Stimulated activated CD4-positive, alpha-beta T cell treated with anti-CD3 and anti-CD28 coated beads, Interleukin-2, amount 100 ng/mL, for 4 hours (primary cell): ENCODE results near the gene PPIE.

Source experiments
- DNase-seq: peaks from one replicate; pipeline ENCODE4 v3.0.0-alpha.2; 2020; ENCODE audit warnings: low read depth

The PPIE gene

DNA sequence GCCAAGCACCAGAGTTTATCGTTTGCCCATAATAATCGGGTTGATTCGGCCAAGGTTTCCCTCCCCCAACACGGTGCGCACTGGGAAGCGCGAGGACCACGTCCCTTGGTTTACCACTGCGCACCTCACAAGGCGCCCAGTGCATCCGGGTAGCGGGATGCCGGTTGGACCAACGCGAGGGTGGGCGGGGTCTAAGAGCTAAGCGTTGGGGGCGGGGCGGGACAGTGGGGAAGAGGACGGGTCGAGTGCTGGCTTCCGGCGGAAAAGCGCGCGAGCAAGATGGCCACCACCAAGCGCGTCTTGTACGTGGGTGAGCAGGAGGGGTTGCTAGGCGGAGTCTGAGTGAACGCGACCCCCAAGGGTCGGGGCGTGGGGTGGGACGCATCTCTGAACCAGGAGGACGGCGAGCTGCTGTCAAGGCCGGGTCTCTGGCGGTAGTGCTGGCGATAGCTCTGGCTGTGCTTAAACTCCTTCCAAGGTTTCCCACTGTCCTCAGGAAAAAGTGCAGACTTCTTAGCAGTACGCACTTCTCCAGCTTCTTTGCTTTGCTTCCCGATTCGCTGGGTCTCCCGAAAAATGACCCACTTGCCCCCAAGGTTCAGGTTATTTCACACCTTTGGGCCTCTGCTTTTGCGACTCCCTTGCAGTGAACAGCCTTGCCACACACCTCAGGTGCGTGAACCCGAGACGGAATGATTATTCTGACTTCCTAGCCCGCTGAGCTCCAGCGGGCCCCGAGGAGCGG is at the start of gene PPIE:
Gene PPIE (plus strand): TSS at position 261 of the 745 bp plus-strand sequence. CDS start 19 bp downstream, at position 280.
- peak; percentile 95 for DNase-seq

DNA sequence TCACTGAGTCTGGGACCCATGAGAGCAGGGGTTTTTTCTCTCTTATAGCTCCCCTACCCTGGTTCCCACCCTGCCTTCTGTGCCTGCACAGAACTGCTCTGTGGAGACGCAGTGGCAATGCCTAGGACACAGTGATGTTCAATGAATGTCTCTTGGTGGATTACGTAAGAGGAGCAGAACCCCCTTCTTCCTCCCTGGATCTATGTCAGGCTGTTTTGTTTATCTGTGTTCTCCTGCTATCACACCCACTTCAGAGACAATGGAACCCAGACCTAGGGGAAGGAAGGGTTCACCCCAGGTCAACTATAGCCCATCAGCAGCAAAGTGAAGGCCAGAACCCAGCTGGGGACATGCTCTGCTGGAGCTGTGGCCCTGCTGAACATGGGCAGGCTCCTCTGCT is 49.5 kb upstream of the PPIE start:
- DNase-seq, result no peak

DNA sequence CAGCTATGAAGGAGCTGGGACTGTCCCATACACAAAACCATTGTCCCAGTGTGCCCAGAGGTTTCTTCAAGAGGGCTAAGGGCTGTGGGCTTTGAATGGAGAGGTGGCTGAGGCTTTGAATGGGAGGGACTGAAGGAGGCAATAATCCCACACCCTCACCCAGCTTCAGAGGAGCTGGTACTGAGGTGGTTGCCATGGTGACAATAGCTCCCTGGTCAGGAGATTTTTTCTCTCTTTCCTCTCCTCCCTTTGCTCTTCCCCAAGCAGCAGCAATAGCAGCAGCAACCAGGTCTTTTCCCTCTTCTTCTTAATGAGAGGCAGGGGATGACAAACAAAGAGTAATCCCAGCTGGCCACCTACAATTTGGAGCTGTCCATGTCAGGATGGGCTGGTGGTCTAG is 49.0 kb upstream of the PPIE start:
- no peak for DNase-seq

DNA sequence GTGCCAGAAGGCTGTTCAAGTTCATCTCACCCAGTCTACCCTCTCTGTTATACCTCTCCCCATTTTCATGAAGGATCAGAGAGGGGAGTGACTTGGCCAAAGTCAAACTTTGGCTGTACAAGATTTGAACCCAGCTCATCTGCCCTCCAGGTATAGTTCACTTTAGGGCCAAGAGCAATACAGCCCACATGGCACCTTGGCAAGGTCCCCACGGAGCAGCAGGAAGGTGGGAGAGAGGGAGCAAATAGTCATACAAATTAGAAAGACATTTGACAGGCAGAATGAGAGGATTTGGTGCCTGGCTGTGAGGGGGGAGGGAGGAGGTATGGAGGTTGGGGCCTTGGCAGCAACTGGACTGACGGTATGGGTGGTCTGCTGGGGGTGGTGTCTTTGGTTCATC is 48.5 kb upstream of the PPIE start:
- no peak for DNase-seq

DNA sequence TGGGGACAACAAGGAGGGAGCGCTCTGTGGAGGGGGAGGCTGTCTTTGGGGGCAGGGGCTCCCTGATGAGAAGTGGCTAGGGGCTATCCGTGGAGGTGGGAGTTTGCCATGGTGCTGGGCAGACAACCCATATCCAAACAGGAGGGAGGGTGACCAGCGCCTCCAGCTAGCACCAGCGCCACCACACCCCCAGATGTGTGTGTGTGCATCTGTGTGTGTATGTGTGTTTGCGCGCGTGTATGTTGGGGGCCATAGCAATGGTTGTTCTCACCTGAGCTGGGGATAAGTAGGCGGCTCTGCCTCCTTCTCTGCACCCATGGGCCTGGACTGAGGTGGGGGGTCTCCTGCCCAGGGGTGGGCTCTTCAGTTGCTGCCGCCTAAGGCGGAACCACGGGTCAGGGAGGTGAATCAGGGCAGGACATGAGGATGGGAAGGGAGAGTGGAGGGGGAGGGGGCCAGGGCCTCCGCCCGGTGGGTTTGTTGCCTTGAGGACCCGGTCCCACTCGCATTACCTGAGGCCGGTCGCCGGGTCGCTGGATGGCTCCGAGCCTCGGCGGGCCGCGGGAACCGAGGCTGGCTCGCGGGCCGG is 47.8 kb upstream of the PPIE start:
- DNase-seq, result no peak

DNA sequence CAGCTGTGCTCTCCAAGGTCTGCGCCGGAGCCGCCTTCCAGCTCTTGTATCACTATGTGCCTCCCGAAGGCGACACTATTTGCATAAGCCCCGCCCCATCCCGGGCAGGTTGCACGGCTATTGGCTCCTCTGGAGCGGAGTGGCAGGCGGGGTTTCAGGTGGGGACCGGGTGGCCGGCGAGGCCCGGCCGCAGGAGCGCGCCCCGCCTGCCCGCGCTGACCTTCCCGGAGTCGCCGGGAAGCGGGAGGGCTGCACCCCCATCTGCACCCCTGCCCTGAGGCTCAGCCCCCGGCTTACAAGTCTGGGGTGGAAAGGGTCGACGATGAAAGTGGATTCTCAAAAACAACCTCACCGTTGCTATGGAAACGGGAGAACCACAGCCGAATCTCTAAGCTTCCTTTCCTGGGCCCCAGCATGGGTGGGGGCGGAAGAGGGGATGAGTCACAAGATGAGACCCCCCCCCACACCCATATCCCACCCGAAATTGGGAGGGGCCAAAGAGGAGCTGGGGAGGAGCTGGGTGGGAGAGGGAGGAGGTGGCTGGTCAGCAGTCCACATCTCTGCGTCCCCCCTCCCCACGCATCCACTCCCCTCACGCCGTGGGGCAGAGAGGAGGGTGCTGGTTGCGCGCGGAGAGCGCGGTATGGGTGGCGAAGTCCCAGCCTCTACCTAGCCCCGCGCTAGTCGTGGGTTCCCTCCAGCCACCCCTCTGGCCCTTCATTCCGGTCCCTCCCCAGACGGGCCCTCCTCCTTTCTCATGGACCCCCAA is 47.1 kb upstream of the PPIE start, which contains the start of gene HPCAL4:
Gene HPCAL4 (minus strand): TSS at position 51 of the 769 bp plus-strand sequence. CDS start 6,830 bp downstream, outside the sequence.
- peak; percentile 89 for DNase-seq

DNA sequence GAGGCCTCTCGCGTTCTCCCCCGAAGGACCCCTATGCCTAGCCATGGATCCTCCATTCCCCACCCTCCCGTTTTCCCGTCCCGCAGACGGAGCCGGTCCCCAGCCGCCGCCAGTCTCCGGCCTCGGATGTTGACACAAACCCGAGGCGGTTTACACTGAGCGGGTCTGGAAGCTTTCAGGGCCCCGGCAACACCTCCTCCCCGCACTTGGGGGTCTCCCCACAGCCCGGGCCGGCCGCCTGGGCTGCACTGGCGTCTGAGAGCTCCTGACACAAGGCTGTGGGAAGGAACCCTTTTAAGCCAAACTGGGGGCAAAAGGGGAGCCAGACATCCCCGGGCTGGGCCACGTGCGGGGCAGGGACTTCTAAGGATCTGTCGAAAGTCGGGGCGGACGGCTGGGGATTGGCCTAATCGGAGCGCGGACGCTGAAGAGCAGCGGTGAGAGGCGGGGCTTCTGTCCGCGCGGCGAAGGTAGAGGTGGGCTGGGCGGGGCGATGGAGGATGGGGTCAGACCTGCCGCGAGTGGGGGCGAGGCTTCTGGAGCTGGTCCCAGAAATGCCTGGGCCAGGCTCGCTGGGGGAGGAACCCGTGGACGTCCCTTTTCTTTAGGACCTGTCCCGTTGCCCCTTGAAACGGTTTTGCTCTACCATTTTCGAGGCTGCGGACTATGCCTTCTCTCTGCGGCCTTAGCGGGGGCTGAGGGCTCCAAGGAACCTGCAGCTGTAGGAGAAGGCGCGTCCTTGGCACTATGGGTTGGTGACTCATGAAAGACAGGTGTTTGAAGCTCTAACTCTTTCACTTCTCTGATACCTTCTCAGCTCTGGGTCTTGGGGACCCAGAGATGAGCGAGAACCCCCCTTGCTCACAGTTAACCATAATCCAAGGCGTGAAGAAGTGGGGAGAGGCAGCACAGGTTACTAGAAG is 46.3 kb upstream of the PPIE start:
- DNase-seq, result no peak

DNA sequence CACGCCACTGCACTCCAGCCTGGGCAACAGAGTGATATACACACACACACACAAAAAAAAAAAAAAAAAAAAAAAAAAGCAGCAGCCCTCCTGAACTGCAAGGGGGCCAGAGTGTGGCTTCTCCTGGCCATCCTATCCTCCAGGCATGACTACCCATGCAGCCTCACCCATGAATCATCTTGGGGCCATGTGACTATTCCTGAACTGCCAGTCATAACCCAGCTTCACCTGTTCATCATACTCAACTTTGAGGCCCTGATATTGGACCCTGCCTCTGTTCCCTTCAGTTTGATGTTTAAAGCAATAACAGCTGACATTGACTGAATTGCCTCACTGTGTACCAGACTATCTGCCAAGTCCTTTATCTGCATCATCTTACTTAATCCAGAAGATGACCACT is 44.7 kb upstream of the PPIE start:
- DNase-seq, result no peak

DNA sequence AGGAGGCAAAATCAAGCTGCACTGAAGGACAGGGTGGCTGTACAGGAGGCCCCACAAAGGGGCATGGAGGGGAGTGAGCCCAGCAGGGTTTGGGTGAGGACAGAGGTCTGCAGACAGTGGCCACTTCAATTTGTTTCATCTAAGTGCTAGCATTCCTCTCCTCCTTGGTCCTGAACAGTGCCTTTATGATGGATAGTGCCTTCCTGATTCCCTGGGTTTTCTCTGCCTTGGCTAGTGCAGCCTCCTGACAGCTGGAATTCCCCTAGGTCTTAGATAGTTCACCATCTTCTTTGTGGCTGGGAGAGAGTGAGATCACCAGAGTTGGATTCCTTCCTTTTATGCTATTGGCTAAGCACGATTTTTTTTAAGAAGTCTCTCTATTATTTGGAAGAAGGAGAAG is 43.7 kb upstream of the PPIE start:
- no peak for DNase-seq

DNA sequence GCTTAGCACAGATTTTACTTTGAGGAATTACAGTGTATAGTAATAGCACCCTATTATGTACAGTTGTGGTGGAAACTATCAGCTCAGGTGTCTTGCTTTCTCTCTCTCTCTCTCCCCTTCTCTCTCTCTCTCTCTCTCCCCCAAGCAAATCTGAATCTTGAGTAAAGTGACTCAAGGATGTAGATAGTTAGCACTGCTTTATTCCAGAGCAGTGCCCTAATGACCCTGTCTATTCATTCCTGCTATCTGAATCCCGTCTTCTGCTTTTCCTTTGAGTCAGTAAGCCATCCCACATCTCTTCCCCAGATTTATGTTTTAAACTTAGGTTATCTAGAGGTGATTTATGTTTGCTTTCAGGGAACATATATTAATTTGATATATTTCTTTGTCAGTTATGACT is 42.2 kb upstream of the PPIE start:
- no peak for DNase-seq

DNA sequence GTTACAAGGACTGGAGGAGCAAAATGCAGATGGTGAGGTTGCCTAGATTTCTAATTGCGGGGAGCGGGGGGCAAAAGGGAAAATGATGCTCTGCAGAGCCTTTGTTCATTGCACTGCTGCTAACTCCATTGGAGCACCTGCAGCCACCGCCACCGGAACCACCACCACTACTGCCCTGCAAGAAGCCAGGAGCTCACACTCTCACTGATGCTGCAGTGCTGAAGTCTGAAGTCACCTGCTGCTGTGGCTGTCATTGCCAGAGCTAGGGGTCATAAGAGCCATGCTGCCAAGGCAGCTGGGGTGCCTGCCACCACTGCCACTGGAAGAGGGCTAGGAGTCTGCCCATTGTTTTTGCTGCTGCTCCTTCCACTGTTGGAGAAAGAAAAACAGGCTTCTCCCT is 40.1 kb upstream of the PPIE start:
- no peak for DNase-seq

DNA sequence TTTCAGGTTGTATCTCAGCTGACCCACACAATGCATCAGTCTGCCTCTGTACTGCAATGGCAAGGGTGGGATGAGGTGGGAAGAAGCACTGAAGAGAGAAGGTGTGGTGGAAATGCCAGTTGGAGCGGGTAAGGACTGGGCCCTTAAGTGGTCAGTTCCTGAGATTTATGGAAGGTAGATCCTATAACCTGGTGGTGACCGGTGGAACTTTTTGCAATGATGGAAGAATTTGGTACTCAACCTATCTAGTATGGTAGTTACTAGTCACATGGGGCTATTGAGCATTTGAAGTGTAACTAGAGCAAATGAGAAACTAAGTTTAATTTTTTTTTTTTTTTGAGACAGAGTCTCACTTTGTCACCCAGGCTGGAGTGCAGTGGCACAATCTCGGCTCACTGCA is 39.3 kb upstream of the PPIE start:
- no peak for DNase-seq

DNA sequence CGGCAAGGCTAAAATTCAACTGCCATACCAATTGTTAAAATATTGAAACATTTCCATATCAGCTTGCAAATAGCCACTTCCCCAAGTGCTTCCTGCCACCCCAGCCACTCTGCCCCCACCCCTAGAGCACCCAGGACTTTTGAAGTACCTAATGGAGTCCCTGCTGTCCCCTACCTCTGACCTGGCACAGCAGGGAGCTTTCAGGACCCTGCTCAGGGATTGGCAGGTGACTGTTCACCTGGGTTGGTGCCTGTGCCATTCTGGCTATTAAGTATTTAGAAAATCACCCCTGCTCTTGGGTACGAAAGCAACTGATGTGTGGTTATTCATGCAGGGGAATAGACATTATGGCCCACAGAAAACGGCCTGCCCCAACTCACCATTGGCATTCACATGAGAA is 38.3 kb upstream of the PPIE start:
- no peak for DNase-seq

DNA sequence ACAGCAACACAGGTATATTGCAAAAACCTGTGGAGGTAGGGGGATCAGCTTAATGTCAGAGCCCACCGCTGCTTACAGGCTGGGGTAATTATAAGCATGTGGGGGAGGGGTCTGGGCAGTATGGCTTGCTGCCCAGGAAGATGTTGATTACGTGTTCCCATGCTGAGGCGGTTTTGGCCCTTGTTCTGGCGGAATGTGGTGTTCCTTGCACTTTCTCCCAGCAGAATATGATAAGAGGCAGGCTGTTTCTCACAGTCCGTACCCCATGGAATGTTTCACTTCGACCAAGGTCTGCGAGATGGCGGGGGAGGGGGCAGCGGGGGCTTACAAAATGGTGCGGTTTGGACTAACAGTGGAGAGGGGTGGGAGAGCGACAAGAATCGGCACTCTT is 37.6 kb upstream of the PPIE start:
- no peak for DNase-seq

DNA sequence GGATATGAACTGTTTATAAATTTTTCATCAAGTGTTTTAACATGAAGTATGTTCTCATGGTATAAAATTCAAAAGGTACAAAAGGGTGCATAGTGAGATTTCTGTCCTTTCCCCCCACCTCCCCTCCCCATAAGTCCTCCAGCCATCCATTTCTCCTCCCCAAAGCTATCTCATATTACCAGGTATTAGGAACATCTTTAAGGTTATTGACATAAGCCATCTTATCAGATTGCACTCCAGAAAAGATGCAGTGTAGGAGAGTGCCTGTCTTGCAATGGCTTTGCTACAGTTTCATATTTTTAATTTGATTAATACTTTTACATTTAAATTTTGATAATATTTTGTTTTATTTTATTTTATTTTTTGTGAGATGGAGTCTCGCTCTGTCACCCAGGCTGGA is 33.9 kb upstream of the PPIE start:
- DNase-seq, result no peak

DNA sequence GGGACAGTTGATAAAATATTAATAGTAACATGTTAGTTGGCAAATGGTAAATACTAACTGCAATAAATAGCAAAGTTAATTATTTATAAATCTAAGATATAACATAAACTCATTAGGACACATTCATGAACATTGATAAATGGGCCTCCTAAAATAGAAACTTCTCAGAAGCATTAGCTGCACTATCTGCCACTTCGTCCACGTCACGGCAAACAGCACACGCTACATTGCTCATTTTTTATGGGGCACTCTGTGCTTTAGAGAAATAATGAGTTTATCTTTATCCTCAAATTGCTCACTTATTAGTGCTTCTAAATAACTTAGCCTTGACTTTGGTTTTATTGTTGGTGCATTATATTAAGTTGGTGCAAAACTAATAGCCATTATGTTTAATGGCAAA is 31.2 kb upstream of the PPIE start:
- DNase-seq, result no peak

DNA sequence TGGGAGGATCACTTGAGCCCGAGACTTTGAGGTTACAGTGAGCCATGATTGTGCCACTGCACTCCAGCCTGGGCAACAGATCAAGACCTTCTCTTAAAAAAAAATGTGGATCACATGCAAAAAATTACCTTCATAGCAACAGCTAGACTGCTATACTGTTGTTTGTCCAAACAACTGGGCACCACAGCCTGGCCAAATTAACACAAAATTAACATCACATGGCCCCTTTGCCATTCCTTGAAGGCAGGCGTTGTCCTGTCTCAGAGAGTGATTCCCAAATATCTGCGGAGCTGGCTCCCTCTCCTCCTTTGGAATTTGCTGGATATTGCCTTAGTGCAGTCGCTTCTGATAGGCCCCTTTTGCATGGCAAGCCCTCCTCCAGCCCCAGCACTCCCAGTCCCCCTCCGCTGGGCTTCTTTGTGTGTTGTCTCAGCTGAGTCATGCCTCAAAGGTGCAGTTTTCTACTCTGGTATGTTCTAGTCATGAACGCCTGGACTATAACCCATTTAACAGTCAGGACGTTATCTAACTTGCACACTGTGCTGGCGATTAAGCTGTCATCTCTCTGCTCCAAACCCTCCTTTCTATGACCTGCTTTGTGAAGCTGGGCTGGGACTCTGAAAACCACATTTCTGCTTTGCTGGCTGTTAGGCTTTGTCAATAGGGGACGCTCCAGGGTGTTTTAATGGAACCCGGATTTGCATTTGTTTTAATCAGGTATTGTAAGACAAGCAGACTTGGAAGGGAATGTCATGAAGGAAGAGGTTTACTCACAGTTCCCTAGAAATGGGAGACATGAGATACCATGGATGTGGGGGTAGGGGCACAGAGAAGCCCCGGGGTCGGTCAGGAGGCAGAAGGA is 27.3 kb upstream of the PPIE start:
- no peak for DNase-seq

DNA sequence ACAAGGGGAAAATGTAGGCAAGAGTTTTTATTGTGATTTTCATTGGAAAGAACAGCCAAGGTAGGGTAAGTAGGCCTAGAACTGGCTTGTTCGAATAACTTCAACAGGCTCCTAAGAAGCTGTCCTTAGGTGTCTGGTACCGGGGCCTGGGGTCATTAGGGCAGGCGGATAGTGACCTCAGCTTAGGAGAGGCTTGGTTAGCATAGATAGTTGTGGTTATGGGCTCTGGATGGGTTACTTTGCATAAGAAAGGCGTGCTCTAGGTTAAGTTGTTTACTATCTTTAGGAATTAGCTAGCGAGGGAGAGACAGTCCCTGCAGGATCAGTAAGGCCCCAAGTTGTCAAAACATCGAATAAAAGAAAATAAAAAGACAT is 26.7 kb upstream of the PPIE start:
- DNase-seq, result no peak

DNA sequence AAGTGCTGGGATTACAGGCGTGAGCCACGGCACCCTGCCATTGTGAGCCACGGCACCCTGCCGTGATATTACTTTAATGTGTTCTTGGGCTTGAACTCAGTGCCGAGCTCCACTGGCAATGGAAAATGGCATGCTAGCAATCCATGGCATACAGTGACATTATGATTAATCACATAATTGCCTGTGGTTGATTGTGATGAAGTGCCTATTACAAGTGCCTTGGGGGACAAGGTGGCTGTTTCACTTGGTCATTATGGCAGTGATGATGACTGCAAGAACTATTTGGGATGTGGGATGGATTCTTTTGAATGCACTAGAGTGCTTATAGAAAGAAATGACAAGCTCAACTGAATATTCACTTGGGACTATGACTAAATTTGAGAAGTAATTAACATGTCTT is 25.1 kb upstream of the PPIE start:
- DNase-seq, result no peak

DNA sequence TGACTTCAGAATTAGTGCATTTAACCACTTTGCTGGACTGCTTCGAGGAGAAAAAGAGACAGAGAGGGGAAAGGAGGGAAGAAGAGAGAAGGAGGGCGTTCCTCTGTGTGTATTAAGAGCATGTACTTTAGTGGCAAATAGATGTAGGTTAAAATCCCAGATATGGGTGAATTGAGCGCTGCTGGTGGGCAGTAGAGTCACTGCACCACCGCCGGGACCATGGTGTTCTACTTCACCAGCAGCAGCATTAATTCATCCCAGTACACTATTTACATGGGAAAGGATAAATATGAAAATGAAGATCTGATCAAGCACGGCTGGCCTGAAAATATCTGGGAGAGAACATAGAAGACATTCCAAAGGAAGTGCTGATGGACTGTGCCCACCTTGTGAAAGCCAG is 20.9 kb upstream of the PPIE start:
- no peak for DNase-seq
